Peyer's patch (tissue), 4 donors: ENCODE results near the gene DAAM1. TPM values are rescaled to one million over a fixed set of nuclear protein-coding genes. Genes with fewer than 3 reads are reported as not detected.

Experiments
- DNase-seq, 3 donors: peaks; one replicate each; pipeline ENCODE4 v3.0.0-alpha.2; 2017 to 2019
- H3K27ac ChIP-seq, 4 donors: fragments of 200-600 bp; sonication (generic); one replicate each; pipeline ENCODE4 v1.5.1; 2016 to 2019
- H3K27me3 ChIP-seq, 2 donors: fragments of 200-600 bp; sonication (generic); one replicate each; pipeline ENCODE4 v1.5.1; 2019
- H3K36me3 ChIP-seq, 3 donors: fragments of 200-600 bp; sonication (generic); one replicate each; pipeline ENCODE4 v1.5.1; 2016 to 2019
- H3K4me1 ChIP-seq, 4 donors: fragments of 200-600 bp; sonication (generic); one replicate each; pipeline ENCODE4 v1.5.1; 2016 to 2019
- H3K4me3 ChIP-seq, 4 donors: fragments of 200-600 bp; sonication (generic); 1 replicate in 3 of 4; 2 replicates in 1 of 4; pipeline ENCODE4 v1.5.1; 2016 to 2019; ENCODE audit warnings: mild to moderate bottlenecking in 1 of 4
- H3K9me3 ChIP-seq, 4 donors: fragments of 200-600 bp; sonication (generic); one replicate each; pipeline ENCODE4 v1.5.1; 2016 to 2019; ENCODE audit warnings: mild to moderate bottlenecking in 1 of 4
- CTCF ChIP-seq, 6 experiments: fragments of 450-650 bp in 4 of 6; fragments of 200-600 bp in 2 of 6; sonication (generic) in 1 of 6; IDR thresholded peaks; one replicate each; pipeline ENCODE4 v1.5.1; 2017 to 2019; ENCODE audit warnings: antibody characterized with exemption in 6 of 6, mild to moderate bottlenecking in 3 of 6, moderate library complexity in 1 of 6
- POLR2A ChIP-seq, 2 donors: fragments of 450-650 bp; IDR thresholded peaks; one replicate each; pipeline ENCODE4 v1.5.1; 2017; ENCODE audit warnings: antibody characterized with exemption in 2 of 2, mild to moderate bottlenecking in 2 of 2, moderate library complexity in 2 of 2
- total RNA-seq, 4 donors: library from RNA; depleted of rRNA; stranded (reverse); fragments of >200 nt; gene quantifications; one replicate each; pipeline ENCODE4 v1.1.0, GENCODE V29; 2016

The DAAM1 gene
- total RNA-seq, 4 donors from 2014 or later: 17.7 to 110 (median 61.7) TPM

GRCh38 chr14:59268011-59268410 lies 79.5 kb downstream of the DAAM1 start:
- DNase-seq: no peak
- H3K36me3 ChIP-seq: peaks cover 0 to 25% (median 0%) of the 10 kb centered on the region in 3 donors
- H3K27ac ChIP-seq: no peak overlapping the region
- TF ChIP-seq POLR2A (IDR thresholded peaks at IDR 0.05) (no peak), CTCF (IDR thresholded peaks at IDR 0.05) (no peak)
- no peaks in the 10 kb centered on the region for H3K27me3 ChIP-seq
- H3K4me3 ChIP-seq: no peak overlapping the region
- H3K4me1 ChIP-seq: no peaks in the 10 kb centered on the region
- H3K9me3 ChIP-seq: no peaks in the 10 kb centered on the region

DNA sequence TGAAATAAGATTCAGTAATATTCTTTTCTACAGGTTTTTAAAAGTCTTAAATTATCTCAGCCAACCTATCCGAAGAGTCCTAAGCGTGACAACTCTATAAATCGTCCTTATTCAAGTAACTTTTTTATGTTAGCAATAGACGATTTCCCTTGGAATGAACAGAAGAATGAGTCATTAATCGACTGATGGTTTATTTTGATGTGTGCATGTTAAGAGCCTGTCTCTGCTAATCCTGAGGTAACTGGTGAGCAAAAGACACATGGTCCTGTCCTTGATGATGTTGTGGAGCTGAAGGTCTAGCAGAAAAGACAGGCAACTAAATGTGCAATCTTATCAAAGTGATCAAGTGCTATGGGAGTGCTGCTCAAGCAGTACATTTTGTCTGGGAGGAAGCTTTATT lies 80.4 kb downstream of the DAAM1 start:
- no peak overlapping the region for H3K4me3 ChIP-seq
- H3K27me3 ChIP-seq: no peaks in the 10 kb centered on the region
- H3K36me3 ChIP-seq: peaks cover 0 to 25% (median 0%) of the 10 kb centered on the region in 3 donors
- no peaks in the 10 kb centered on the region for H3K9me3 ChIP-seq
- DNase-seq: no peak
- no peak overlapping the region for H3K27ac ChIP-seq
- no peaks in the 10 kb centered on the region for H3K4me1 ChIP-seq
- TF ChIP-seq CTCF (IDR thresholded peaks at IDR 0.05) (no peak), POLR2A (IDR thresholded peaks at IDR 0.05) (no peak)

DNA sequence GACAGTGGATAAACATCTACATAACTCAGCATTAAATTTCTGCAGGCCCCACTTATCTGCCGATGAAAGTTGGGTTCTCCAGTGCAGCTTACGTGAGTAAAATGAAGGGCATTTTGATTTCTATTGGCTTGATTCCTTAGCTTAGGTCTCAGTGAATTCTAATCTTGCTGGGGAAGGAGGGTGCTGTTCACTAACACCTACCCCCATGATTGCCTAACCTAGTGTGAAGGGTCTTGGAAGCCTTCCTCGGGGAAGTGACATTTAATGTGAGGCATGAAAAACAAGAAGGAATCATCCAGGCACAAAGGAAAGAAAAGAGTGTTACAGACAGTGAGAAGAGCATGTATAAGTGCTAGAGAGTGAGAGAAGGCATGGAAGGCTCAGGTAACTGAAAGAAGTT lies 81.0 kb downstream of the DAAM1 start:
- no peak overlapping the region for H3K27ac ChIP-seq
- H3K4me1 ChIP-seq: no peaks in the 10 kb centered on the region
- DNase-seq: no peak
- no peaks in the 10 kb centered on the region for H3K9me3 ChIP-seq
- peaks cover 0 to 21% (median 0%) of the 10 kb centered on the region in 3 donors for H3K36me3 ChIP-seq
- H3K27me3 ChIP-seq: no peaks in the 10 kb centered on the region
- no peak overlapping the region for H3K4me3 ChIP-seq
- TF ChIP-seq CTCF (IDR thresholded peaks at IDR 0.05) (no peak), POLR2A (IDR thresholded peaks at IDR 0.05) (no peak)

DNA sequence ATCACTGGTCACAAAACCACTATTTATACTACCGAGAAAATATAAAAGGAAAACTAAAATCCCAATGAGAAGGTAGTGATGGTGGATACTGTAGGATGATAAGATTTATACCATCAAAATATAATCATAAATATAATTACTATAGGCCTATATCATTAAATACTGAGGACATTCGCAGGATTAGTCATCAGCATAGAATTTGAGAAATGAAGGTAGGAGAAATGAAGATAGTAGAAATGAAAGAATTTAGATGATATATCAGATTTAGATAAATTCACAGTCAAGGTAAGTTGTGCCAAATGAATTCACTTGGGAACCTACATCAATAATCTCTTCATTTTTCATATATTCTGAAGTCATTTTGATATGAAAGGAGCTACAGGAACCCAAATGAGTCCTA lies 82.8 kb downstream of the DAAM1 start:
- DNase-seq: no peak
- Histone ChIP-seq H3K9me3 (no peaks in the 10 kb centered on the region), H3K4me1 (peaks cover 0 to 8% (median 0%) of the 10 kb centered on the region in 4 donors), H3K36me3 (peaks cover 0 to 12% (median 0%) of the 10 kb centered on the region in 3 donors), H3K4me3 (no peak overlapping the region), H3K27me3 (no peaks in the 10 kb centered on the region), H3K27ac (no peak overlapping the region)
- TF ChIP-seq CTCF (IDR thresholded peaks at IDR 0.05): no peak

DNA sequence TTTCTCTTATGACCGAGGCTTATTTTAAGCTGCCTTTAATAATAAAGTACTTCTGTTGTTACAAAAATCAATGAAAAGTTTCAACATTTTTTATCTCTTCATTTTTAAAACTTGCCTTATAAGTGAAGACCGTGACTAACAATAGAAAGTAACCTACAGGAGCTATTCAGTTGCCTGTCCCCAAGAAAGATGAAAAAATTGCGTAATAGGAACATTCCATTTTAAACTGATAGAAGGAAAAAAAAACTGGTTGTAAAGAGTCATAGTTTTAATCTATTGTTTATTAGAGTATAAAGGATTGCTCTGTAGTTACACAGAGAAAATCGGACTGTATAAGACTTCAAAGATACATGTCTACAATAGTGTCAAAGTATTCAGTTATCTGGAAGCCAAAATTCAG lies 83.3 kb downstream of the DAAM1 start:
- H3K27ac ChIP-seq: no peak overlapping the region
- no peaks in the 10 kb centered on the region for H3K27me3 ChIP-seq
- DNase-seq: no peak
- no peak overlapping the region for H3K4me3 ChIP-seq
- TF ChIP-seq CTCF (IDR thresholded peaks at IDR 0.05) (no peak), POLR2A (IDR thresholded peaks at IDR 0.05) (no peak)
- peaks cover 0 to 8% (median 0%) of the 10 kb centered on the region in 4 donors for H3K4me1 ChIP-seq
- no peaks in the 10 kb centered on the region for H3K9me3 ChIP-seq
- peaks cover 0 to 12% (median 0%) of the 10 kb centered on the region in 3 donors for H3K36me3 ChIP-seq

GRCh38 chr14:59272633-59273032 lies 84.2 kb downstream of the DAAM1 start:
- peaks cover 0 to 12% (median 0%) of the 10 kb centered on the region in 3 donors for H3K36me3 ChIP-seq
- H3K27me3 ChIP-seq: no peaks in the 10 kb centered on the region
- no peak overlapping the region for H3K27ac ChIP-seq
- no peak overlapping the region for H3K4me3 ChIP-seq
- DNase-seq: no peak
- H3K4me1 ChIP-seq: peaks cover 0 to 8% (median 0%) of the 10 kb centered on the region in 4 donors
- no peaks in the 10 kb centered on the region for H3K9me3 ChIP-seq
- TF ChIP-seq CTCF (IDR thresholded peaks at IDR 0.05) (no peak), POLR2A (IDR thresholded peaks at IDR 0.05) (no peak)
